CD4-positive, alpha-beta T cell (primary cell): Measurements from ENCODE around the gene FOXO1. TPM values are rescaled to one million over a fixed set of nuclear protein-coding genes. Genes with fewer than 3 reads are reported as not detected.
A peak's percentile ranks its signal among the peaks of the same experiment; 100 is the strongest.

Experiments used
- ATAC-seq: fragments of 200-7000 bp; cut with Tn5 transposase; one replicate; pipeline ENCODE4 v1.10.0; 2022; ENCODE audit warnings: mild to moderate bottlenecking; ENCODE audit not compliant: poor library complexity
- CTCF ChIA-PET: fragments of 350-600 bp; sonication (Branson Sonifier 250); formaldehyde crosslinking; loops from one replicate; lab custom pipeline; 2021; ENCODE audit warnings: antibody characterized with exemption, inconsistent platforms; lab: Charles Lee
- POLR2A ChIA-PET: fragments of 350-600 bp; sonication (Branson Sonifier 250); formaldehyde crosslinking; loops from one replicate; lab custom pipeline; 2021; ENCODE audit warnings: antibody characterized with exemption, inconsistent platforms; lab: Charles Lee
- DNase-seq, 14 experiments: peaks; one replicate each; pipeline ENCODE4 v3.0.0-alpha.2; 2013 to 2020; ENCODE audit warnings: mixed read lengths in 2 of 14
- H3K27ac ChIP-seq, 2 donors: one replicate each; pipeline versions ENCODE4 v1.5.1 to v1.7.0; 2013; ENCODE audit warnings: low read length in 2 of 2, low read depth in 1 of 2, mild to moderate bottlenecking in 1 of 2
- H3K27me3 ChIP-seq, 2 experiments: 1 replicate in 1 of 2; 2 replicates in 1 of 2; pipeline versions ENCODE4 v1.6.1 to v1.7.0; 2013; ENCODE audit warnings: low read length in 2 of 2, control low read depth in 1 of 2, mild to moderate bottlenecking in 1 of 2, moderate library complexity in 1 of 2; ENCODE audit not compliant: insufficient read depth in 2 of 2, control insufficient read depth in 1 of 2
- H3K36me3 ChIP-seq: one replicate; pipeline ENCODE4 v1.6.1; 2013; ENCODE audit warnings: low read length, control low read depth; ENCODE audit not compliant: insufficient read depth
- H3K4me1 ChIP-seq: one replicate; pipeline ENCODE4 v1.6.1; 2013; ENCODE audit warnings: low read length, control low read depth; ENCODE audit not compliant: insufficient read depth
- H3K4me3 ChIP-seq: one replicate; pipeline ENCODE4 v1.5.1; 2013; ENCODE audit warnings: mild to moderate bottlenecking, low read length, moderate library complexity
- H3K9me3 ChIP-seq, 2 experiments: 1 replicate in 1 of 2; 2 replicates in 1 of 2; pipeline versions ENCODE4 v1.6.1 to v1.7.0; 2013; ENCODE audit warnings: low read length in 2 of 2, mild to moderate bottlenecking in 2 of 2, control low read depth in 1 of 2, moderate library complexity in 1 of 2; ENCODE audit not compliant: control insufficient read depth in 1 of 2, insufficient read depth in 1 of 2
- H3K27ac Mint-ChIP-seq: one replicate; pipeline ENCODE4 v1.8.0; 2020; ENCODE audit warnings: mixed read lengths
- H3K27me3 Mint-ChIP-seq: one replicate; pipeline ENCODE4 v1.8.0; 2021; ENCODE audit warnings: mixed read lengths
- H3K36me3 Mint-ChIP-seq: one replicate; pipeline ENCODE4 v1.8.0; 2021; ENCODE audit warnings: low read depth, mixed read lengths
- H3K4me1 Mint-ChIP-seq: one replicate; pipeline ENCODE4 v1.8.0; 2021; ENCODE audit warnings: low read depth, mixed read lengths
- H3K4me3 Mint-ChIP-seq: one replicate; pipeline ENCODE4 v1.8.0; 2020; ENCODE audit warnings: mild to moderate bottlenecking, mixed read lengths
- H3K9me3 Mint-ChIP-seq: one replicate; pipeline ENCODE4 v1.8.0; 2020; ENCODE audit warnings: mixed read lengths
- intact Hi-C, 2 experiments: fragments of 100-400 bp; cut with DNase I in 1 of 2; cut with micrococcal nuclease in 1 of 2; formaldehyde crosslinking; loops; one replicate each; pipeline versions ENCODE4 v1.15.1 to v1.9.0; 2023 to 2025; cut with DNase I, micrococcal nuclease
- total RNA-seq, 174 experiments: library from RNA in 2 of 174; stranded (reverse) in 2 of 174; gene quantifications; one replicate each; pipeline ENCODE4 v1.2.3 and lab custom pipeline; 2021 to 2026
- TF ChIP-seq, protein P1 (sequence below): fragments of 200-600 bp; IDR thresholded peaks from one replicate; pipeline ENCODE4 v1.8.0; 2022; ENCODE audit warnings: antibody characterized with exemption, mild to moderate bottlenecking

Gene FOXO1
- total RNA-seq, 2 experiments from 2014 or later, result 93.1 to 101 TPM

DNA sequence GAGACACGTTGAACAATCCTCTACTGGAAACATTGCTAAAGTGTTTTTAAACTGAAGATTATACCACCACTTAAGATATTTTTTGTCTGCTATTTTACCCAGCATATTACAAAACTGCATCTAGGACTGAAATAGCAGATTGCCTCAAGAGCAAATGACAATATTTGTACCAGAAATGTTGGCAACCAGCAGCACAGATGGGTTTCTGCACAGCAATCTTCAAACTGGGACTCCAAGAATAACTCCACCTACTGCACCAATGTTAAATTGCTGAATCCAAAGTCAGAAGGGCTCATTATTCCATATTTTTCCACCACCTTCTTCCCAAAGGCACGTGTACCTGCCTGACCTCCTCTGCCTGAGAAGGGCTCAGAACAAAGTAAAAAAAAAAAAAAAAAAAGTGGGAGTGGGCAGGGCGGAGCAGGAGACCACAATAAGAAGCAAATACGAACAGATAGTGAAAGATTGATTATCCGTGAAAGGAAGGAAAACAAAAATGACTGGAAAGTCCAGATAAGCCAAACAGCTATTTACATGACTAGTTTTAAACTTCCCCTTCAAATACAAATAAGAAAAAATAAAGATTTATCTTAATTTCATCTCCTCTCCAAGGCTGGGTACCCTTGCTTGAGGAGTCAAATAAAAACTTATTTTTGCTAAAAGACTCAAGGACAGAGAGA is 79.4 kb downstream of the FOXO1 start:
- no peak overlapping the region for H3K4me3 ChIP-seq
- TF ChIP-seq, protein P1, sequence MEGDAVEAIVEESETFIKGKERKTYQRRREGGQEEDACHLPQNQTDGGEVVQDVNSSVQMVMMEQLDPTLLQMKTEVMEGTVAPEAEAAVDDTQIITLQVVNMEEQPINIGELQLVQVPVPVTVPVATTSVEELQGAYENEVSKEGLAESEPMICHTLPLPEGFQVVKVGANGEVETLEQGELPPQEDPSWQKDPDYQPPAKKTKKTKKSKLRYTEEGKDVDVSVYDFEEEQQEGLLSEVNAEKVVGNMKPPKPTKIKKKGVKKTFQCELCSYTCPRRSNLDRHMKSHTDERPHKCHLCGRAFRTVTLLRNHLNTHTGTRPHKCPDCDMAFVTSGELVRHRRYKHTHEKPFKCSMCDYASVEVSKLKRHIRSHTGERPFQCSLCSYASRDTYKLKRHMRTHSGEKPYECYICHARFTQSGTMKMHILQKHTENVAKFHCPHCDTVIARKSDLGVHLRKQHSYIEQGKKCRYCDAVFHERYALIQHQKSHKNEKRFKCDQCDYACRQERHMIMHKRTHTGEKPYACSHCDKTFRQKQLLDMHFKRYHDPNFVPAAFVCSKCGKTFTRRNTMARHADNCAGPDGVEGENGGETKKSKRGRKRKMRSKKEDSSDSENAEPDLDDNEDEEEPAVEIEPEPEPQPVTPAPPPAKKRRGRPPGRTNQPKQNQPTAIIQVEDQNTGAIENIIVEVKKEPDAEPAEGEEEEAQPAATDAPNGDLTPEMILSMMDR, result no peak
- H3K27me3 ChIP-seq, result no peaks in the 10 kb centered on the region
- Mint-ChIP-seq H3K36me3 (peaks cover 36% of the 10 kb centered on the region), H3K9me3 (peaks cover 12% of the 10 kb centered on the region), H3K27me3 (no peaks in the 10 kb centered on the region), H3K27ac (peak overlapping the region; percentile 60), H3K4me3 (peak overlapping the region; percentile 14), H3K4me1 (peaks cover 95% of the 10 kb centered on the region)
- ChIA-PET POLR2A (no interaction called here), CTCF (interaction anchor here (0.7 kb wide), 2 partner anchors 174 to 359 kb away, joined by 3 to 5 read pairs; no protein-coding TSS in a partner anchor)
- ATAC-seq, result no peak
- H3K4me1 ChIP-seq, result peaks cover 58% of the 10 kb centered on the region
- intact Hi-C loops, result no loop called here
- no peak overlapping the region for H3K27ac ChIP-seq
- no peaks in the 10 kb centered on the region for H3K36me3 ChIP-seq
- H3K9me3 ChIP-seq, result no peaks in the 10 kb centered on the region
- no peak for DNase-seq

DNA sequence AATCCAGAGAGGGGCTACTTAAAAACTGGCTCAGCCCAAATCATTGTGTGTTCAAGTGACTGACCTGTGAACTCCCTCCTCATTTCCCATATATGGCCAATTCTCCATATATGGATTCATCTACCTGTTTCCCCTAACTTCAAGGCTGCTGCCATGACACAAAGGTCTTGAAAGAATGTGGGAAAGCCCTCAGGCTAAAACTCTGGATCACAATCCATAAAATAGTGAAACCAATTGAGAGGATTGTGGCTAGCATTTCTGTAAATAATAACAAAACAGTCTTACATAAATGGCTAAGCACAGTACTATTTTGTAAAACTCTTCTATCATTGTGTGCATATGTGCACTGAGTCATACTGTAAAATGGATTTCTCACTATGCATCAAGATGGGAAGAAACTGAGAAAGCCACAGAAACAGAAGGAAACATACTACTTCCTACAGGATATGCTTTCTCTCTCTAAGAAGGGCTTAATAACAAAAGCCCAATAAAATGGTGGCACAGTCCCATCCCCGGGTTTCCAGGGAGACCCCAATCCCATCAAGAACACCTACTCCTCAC is 80.5 kb downstream of the FOXO1 start:
- H3K9me3 Mint-ChIP-seq, result peaks cover 12% of the 10 kb centered on the region
- H3K27ac Mint-ChIP-seq, result peak overlapping the region; percentile 60
- POLR2A ChIA-PET, result no interaction called here

DNA sequence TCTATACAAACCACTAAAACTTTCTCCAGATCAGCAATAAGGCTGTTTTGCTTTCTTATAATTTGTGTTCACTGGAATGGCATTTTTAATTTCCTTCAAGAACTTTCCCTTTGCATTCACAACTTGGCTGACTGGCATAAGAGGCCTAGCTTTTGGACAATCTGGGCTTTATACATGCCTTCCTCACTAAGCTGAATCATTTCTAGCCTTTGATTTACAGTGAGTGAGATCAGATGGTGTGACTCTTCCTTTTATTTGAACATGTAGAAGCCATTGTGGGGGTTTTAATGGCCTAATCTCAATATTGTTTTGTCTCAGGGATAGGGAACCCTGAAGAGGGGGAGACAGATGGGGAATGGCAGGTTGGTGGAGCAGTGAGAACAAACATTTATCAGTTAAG is 82.7 kb downstream of the FOXO1 start:
- peaks cover 46% of the 10 kb centered on the region for H3K36me3 Mint-ChIP-seq
- H3K36me3 ChIP-seq, result no peaks in the 10 kb centered on the region
- peaks cover 51% of the 10 kb centered on the region for H3K4me1 ChIP-seq
- no peaks in the 10 kb centered on the region for H3K9me3 ChIP-seq
- no peak for DNase-seq
- intact Hi-C loops, result no loop called here
- no peak for ATAC-seq
- H3K27me3 ChIP-seq, result no peaks in the 10 kb centered on the region
- TF ChIP-seq, protein P1, result no peak
- H3K4me3 Mint-ChIP-seq, result peak overlapping the region; percentile 40
- peak overlapping the region; percentile 69 for H3K27ac Mint-ChIP-seq
- H3K4me3 ChIP-seq, result no peak overlapping the region
- no peak overlapping the region for H3K27ac ChIP-seq
- POLR2A ChIA-PET, result interaction anchor here (1.0 kb wide), 1 partner anchor 19 kb away, joined by 3 read pairs; no protein-coding TSS in a partner anchor
- CTCF ChIA-PET, result interaction anchor here (1.0 kb wide), 1 partner anchor 13 kb away, joined by 3 read pairs; no protein-coding TSS in a partner anchor
- H3K9me3 Mint-ChIP-seq, result peaks cover 12% of the 10 kb centered on the region
- no peaks in the 10 kb centered on the region for H3K27me3 Mint-ChIP-seq
- peaks cover 95% of the 10 kb centered on the region for H3K4me1 Mint-ChIP-seq

More for the DNA sequence above, 80.5 kb downstream of the FOXO1 start:
- ATAC-seq, result no peak
- intact Hi-C loops, result no loop called here
- Mint-ChIP-seq H3K36me3 (peaks cover 36% of the 10 kb centered on the region), H3K4me3 (peak overlapping the region; percentile 14), H3K27me3 (no peaks in the 10 kb centered on the region), H3K4me1 (peaks cover 95% of the 10 kb centered on the region)
- no peak for DNase-seq
- Histone ChIP-seq H3K9me3 (no peaks in the 10 kb centered on the region), H3K27ac (no peak overlapping the region), H3K4me3 (no peak overlapping the region), H3K27me3 (no peaks in the 10 kb centered on the region), H3K4me1 (peaks cover 53% of the 10 kb centered on the region), H3K36me3 (no peaks in the 10 kb centered on the region)
- CTCF ChIA-PET, result no interaction called here
- TF ChIP-seq, protein P1, result no peak
